Ammon's horn (tissue), 1 donor: ENCODE measurements around the gene HHIP.
A peak's percentile ranks its signal among the peaks of the same experiment; 100 is the strongest.
"Not testable (repeated sequence)": the region's sequence is repeated elsewhere in the genome, so short reads cannot be mapped to it uniquely, and the experiment has no call there.

Source experiments
- DNase-seq: peaks from one replicate; pipeline ENCODE4 v3.0.0-alpha.2; 2016; ENCODE audit warnings: low spot score

HHIP gene

GRCh38 chr4:144754562-144755410, 108.8 kb downstream of the HHIP start:
- DNase-seq = peak; percentile 49

- DNase-seq = no peak
Measured at GRCh38 chr4:144757969-144758368, 112.0 kb downstream of the HHIP start.

DNA sequence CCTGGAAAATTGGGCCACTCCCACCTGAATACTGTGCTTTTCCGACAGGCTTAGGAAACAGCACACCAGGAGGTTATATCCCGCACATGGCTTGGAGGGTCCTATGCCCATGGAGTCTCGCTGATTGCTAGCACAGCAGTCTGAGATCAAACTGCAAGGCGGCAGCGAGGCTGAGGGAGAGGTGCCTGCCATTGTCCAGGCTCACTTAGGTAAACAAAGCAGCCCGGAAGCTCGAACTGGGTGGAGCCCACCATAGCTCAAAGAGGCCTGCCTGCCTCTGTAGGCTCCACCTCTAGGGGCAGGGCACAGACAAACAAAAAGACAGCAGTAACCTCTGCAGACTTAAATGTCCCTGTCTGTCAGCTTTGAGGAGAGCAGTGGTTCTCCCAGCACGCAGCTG, 122.9 kb downstream of the HHIP start:
- not testable (repeated sequence) for DNase-seq

DNA sequence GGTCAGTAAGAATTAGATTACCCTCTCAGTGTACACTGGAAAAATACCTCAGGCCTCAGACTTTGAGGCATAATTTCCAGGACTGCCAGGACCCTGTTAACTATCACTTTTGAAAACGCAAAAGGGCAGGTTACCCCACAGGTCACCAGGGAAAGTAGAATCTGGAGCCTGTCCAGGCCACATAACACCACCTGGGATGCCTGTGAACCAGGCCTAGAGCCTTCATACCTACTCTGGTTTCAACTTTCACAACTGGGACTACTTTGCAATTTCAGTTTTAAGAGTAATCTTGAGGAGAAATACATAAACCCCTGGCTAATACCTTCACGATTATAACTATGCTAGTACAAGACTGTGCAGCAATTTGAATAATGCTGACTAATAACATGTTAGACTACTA, 132.4 kb downstream of the HHIP start:
- DNase-seq = no peak

DNA sequence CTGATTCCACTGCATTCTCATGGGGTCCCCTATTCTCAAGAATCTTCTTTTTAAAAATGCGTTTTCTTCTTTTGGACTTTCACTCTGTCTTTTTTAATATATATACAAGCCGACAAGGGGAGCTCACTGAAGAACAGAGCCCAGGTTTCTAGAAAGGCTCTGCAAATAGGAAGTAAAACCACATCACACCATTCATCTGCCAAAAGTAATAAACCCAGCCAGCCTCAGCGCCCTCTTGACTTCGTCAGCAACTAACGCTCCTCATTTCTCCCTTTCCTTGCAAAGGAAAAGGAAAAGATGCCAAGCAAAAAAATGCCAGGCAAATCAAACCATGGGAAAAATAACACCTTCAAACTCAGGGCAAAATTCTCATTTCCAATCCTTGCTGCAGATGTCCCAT, 136.4 kb downstream of the HHIP start:
- DNase-seq = no peak

GRCh38 chr4:144785961-144786360, 140.0 kb downstream of the HHIP start:
- no peak for DNase-seq

GRCh38 chr4:144787365-144788258, 141.7 kb downstream of the HHIP start:
- peak; percentile 54 for DNase-seq

GRCh38 chr4:144788469-144788868, 142.5 kb downstream of the HHIP start:
- no peak for DNase-seq

DNA sequence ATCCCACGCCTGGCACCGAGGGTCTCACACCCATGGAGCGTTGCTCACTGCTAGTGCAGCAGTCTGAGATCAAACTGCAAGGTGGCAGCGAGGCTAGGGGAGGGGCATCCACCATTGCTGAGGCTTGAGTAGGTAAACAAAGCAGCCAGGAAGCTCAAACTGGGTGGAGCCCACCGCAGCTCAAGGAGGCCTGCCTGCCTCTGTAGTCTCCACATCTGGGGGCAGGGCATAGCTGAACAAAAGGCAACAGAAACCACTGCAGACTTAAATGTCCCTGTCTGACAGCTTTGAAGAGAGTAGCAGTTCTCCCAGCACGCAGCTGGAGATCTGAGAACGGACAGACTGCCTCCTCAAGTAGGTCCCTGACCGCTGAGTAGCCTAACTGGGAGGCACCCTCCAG, 146.0 kb downstream of the HHIP start:
- not testable (repeated sequence) for DNase-seq
